Pulmonary artery endothelial cell (primary cell): ENCODE measurements around the gene SUFU. TPM values are rescaled to one million over a fixed set of nuclear protein-coding genes. Genes with fewer than 3 reads are reported as not detected.
"Not testable (repeated sequence)": the region's sequence is repeated elsewhere in the genome, so short reads cannot be mapped to it uniquely, and the experiment has no call there.

Experiments used
- DNase-seq: peaks from one replicate; pipeline ENCODE4 v3.0.0-alpha.2; 2011; ENCODE audit warnings: low read depth, low spot score
- total RNA-seq: library from RNA; depleted of rRNA; stranded (reverse); fragments of >200 nt; gene quantifications from 2 replicates; pipeline ENCODE4 v1.2.3, GENCODE V29; 2014

Gene SUFU
- total RNA-seq, 1 donor from 2014 or later, result 2.8 TPM

DNA sequence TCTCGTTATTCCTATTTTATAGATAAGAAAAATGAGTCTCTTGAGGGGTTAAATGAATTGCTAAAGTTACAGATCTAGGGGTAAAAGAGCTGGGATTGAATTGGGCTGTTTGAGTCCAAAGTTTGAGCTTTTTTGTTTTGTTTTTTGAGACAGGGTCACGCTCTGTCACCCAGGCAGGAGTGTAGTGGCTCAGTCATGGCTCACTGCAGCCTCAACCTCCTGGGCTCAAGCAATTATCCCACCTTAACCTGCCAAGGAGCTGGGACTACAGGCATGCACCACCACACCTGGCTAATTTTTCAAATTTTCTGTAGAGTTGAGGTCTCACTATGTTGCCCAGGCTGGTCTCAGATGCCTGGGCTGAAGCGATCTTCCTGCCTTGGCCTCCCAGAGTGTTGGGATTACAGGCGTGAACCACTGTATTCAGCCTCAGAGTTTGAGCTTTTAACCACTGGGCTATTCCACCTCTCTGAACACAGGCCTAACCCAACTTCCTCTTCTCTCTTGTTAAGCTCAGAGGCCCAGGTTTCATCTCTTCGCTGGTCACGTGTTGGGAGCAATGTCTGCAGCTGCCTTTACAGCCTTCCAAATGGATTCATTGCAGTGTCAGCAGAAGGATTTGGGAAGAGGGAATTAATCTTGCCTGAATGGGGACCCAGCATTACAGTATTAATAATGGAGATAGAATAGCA lies 8.0 kb downstream of the SUFU start:
- no peak for DNase-seq

DNA sequence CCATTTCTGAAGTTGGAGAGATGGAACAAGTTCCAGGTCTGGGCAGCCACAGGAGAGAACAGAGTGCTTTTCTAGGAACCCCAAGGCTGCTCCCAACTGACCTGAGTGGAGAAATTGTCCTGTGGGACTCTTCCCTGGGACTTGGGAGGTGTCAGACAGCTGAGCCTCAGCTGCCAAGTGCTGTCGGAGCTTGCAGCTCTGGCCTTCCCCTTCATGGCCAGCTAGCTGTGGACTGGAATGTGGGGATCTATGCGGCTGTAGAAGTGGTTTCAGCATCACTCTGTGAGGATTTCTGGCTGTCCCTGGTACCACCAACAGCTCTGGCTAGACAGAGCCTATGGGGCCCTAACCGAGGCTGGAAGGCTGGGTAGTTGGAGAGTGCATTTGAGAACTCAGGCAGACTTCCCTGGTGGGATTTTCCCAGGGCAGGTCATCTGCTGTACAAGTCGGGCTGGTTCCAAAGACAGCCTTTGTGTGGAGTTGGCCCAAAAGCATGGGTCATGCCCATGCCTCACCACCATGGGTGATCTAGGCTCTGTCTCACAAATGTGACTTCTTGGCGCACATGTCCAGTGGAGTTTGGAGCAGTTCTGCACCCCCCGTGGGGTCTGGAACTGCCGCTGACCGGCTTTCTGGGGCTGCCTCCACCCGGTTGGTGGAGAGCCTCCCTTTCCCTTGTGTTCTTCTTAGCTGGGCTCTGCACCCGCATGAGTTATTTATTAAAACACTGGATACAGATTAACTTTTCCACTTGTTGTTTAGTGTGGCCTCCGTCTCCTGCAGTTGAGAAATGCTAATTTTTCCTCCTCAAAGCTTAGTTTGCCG lies 10.9 kb downstream of the SUFU start:
- no peak for DNase-seq

DNA sequence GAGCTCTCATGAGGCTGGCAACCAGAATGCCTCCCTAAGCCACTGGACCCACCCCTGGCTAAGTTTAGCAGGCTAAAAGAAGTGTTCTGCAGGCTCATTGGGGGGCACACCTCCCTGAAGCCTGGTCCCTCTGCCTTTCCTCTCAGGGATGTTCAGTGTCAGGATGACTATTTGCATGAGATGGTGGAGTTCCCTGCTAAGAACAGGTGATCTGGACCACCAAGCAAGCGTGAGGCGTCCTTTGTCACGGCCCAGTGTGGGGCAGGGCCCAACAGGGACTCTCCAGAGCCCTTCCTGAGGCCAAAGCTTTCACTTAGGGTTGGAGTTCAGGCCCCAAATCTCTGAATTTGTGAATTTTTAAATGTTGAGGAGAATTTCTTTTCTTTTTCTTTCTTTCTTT lies 12.0 kb downstream of the SUFU start:
- no peak for DNase-seq

DNA sequence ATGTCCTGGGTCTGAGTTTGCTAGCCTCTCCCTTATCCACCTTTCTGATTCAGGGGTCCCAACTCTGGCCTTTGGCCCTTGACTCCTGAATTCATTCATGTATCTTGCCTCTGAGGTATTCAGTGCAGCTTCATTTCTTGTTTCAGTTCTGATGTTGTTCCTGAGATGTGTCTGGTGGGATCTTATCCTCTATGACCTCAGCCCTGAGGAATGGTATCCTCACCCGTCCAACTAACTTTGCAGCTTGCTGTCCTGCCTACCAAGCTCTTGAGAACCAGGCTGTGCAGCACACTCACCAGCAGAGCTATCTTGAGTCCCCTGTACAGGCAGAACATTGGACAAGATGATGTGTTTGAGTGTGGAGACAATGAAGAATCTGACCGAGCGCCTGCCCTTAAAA lies 13.8 kb downstream of the SUFU start:
- no peak for DNase-seq

DNA sequence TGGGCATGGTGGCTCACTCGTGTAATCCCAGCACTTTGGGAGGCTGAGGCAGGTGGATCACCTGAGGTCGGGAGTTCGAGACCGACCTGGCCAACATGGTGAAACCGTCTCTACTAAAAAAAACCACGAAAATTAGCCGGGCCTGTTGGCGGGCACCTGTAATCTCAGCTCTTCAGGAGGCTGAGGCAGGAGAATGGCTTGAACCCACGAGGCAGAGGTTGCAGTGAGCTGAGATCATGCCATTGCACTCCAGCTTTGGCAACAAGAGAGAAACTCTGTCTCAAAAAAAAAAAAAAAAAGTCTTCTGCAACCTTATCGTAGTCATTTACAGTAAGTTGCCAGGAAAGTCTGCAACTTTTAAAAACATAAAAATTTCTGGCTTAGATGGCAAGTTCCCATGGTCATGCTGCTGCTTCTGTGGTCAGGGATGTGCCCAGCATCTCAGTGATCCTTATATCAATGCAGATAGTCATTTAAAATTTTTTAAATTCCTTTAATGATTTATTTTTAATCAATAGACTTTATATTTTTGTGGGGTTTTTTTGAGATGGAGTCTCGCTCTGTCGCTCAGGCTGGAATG lies 15.6 kb downstream of the SUFU start:
- no peak for DNase-seq

DNA sequence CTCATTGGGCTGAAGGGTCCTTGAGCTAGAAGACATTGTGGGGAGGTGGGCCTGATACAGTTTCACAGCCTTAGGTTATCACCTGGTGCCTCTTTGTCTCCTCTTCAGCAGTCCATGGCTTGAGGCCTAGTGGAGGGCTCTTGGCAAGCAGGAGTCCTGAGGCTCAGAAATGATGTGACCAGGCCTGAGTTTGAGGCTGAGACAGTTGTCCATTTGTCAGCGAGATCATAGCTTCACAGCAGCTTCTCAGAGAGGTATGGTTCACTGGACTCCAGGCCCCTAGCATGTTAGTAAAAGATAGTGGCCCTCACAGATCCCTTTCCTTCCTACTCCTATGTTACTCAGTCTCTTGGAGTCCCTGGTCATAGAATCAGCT lies 19.1 kb downstream of the SUFU start:
- no peak for DNase-seq

DNA sequence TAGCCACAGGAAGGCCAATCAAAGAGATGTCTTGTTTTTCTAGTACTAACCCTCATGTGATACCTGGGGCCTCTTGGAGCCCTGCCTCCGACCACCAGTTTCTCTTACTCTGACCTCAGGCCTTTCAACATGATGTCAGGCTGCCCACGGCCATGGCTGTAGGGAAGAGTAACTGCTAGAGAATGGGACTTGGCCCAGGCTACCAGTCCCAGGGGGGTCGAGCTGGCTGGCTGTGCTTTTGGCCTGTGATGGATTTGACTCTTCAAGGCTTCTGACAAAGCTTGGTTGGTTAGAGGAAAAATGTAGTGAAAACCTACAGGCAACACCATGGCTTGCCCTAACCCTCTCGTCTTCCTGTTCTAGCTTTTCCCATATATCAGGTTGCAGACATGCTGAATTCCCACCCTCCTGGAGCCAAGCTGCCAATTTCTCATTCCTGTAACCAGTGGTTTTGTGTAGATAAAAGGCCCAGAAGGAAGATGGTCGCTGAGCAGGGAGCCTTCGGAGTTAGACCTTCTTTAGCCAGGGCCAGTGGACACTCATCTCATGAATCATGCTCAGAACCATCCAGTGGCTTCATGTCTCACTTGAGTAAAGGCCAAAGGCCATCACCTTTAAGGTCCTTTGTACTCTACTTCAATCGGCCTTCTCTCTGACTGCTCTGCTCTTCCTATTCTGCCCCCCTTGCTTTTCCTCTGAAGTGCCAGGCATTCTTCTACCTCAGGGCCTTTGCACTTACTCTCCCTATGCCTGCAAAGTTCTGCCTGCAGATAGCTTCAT lies 19.7 kb downstream of the SUFU start:
- DNase-seq, result no peak

DNA sequence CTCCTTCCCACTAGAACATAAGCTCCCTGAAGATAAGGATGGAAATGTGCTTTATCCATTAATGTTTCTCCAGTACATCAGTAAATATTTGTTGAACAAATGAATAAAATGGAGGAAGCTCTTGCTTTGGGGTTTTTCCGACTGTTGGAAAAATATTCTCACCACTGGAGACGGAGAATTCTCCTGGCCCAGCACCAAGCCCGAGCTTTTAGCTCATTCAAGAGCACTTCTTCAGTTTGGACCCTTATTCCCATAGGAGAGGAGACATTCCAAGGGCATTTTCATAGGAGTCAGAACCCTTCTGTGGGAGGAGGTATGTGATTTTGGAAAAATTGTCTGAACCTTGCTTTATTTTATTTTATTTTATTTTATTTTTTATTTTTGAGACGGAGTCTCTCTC lies 21.0 kb downstream of the SUFU start:
- DNase-seq, result no peak

DNA sequence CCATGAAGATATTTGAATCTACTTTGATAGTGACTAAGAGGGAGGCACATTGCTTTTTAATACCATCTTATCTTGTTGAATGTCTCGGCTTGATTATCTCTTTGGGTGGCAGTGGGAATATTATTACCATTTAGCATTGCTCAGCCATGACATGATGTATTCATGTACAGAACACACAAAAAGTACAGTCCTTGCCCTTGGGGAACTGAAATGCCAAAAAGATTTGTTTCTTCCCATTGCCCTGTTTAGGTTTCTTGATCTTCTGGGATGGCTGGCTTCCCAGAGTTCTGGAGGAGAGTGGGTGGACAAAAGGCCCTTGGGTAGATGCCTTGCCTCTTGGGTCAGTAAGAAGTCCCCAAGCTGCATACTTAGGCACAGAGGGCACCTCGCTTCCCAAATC lies 23.8 kb downstream of the SUFU start:
- no peak for DNase-seq

DNA sequence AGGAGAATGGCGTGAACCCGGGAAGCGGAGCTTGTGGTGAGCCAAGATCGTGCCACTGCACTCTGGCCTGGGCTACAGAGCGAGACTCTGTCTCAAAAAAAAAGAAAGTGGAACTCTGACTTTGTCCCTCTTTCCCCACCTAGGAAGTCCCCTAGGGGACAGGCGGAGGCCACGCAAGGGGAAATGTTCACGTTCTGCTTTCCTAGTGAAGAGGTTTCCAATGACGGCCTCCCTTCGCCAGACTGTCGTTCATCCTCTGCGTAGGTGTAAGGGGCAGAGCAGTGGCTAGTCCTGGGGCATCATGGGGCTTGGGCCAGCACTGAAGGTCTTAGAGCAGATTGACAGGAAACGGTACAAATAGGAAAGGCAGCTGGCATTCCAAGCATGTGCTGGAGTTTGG lies 30.6 kb downstream of the SUFU start:
- DNase-seq, result no peak

DNA sequence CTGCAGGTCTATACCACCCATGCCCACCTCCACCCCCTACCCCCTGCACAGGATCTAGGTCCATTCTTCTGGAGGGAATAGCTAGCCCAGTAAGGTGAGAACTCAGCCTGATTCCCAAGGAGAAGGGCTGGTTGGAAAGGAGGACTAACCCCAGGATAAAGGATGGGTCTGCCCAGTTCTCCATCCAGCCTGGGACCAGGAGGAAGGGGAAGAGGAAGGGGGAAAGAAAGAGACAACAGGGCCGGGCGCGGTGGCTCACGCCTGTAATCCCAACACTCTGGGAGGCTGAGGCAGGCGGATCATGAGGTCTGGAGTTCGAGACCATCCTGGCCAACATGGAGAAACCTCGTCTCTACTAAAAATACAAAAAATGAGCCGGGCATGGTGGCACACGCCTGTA lies 31.2 kb downstream of the SUFU start:
- DNase-seq, result not testable (repeated sequence)

DNA sequence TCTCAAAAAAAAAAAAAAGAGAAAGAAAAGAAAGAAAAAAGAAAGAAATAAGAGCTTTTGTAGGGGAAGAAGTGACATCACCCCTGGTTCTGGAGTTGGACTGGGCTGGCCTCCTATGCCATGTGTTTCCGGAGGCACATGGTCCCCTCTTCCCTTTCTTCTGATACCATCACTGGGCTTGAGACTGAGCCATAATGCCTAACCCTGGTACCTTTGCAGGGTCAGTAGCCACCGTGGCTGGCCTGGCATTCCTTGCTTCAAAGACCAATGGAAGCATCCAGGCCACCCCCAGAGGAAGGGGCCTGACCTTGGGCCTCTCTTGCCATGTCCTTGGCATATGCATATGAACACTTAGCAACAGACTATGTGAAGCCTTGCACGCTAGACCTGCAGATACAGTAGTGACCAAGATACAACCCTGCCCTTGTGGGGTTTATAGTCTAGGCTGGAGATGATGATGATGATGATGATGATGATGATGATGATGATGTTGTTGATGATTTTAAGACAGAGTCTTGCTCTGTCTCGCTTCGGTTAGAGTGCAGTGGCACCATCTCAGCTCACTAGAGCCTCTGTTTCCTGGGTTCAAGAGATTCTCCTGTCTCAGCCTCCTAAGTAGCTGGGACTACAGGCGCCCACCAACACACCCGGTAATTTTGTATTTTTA lies 31.8 kb downstream of the SUFU start:
- no peak for DNase-seq

DNA sequence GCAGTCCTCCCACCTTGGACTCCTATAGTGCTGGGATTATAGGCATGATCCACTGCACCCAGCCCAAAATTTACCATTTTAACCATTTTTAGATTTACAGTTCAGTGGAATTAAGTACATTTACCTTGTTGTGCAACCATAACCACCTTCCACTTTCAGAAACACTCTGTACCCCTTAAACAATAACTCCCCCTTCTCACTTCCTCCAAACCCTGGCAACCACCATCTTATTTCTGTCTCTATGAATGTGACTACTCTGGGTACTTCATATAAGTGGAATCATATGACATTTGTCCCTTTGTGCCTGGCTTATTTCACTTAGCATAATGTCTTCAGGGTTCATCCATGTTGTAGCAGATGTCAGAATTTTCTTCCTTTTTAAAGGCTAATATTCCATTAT lies 33.6 kb downstream of the SUFU start:
- no peak for DNase-seq

DNA sequence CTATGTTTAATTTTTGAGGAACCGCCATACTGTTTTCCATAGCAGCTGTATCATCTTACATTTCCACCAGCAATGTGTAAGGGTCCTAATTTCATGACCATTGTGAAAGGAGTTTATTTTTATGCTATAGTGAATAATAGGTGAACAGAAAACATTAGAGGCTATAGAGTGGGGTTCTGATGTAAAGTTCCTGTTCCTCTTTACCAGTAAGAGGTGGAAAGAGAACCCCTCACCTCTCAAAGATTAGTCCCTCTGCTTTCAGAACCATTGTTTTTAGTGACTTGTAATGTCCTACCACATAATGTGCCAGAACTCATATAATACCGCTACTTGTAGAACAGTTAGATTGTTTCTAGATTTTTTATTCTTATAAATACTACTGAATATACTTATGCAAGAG lies 34.2 kb downstream of the SUFU start:
- no peak for DNase-seq

DNA sequence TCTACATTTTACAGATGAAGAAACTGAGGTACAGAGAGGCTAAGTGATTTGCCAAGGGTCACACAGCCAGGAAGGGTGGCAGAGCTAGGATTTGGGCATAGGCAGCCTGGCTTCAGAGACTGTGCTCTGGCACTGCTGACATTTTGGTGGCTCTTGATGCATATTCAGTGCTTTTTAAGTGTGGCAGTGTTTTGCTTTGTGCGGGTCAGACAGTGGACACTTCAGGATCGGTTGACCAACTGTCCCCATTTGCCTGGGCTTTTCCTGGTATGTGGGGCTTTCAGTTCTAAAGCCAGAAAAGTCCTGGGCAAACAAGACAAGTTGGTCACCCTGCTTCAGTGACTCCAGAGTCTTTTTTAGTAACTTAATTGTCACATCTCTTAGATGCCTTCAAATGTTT lies 35.0 kb downstream of the SUFU start:
- DNase-seq, result no peak

DNA sequence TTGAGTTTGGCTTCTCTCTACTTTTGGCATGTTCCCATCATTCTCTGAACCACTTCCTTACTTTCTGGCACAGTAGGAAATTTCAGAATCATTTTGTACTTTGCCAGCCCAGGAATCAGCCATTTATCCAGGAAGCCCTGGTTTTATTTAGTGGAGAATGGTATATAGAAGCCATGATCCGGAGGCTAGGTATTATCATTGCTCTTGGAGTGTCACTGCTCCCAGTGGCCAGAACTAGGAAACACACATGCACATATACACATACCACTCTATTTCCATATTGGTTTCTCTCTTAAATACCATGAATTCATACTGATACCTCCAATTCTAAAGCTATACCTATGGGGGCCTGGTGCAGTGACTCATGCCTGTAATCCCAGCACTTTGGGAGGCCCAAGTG lies 36.3 kb downstream of the SUFU start:
- no peak for DNase-seq

DNA sequence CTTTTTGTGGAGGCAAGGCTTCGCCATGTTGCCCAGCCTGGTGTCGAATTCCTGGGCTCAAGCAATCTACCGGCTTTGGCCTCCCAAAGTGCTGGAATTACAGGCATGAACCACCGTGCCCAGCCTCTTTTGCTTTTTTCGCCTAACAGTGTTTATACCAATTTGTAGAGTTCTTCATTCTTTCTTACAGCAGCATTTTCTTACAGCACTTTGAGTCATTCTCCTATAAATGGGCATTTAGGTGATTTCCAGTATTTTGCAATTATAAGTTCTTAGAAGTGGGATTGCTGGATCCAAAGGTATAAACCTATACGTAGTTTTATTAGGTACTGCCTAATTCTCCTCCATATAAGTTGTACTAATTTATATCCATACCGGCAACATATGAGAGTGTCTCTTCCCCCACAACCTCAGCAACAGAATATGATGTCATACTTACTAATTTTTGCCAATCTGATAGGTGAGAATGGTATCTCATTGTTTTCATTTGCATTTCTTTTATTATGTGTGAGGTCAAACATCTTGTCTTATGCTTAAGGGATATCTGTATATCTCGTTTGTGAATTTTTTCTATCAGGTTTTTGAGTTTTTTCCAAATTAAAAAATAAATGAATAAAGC lies 39.1 kb downstream of the SUFU start:
- DNase-seq, result no peak

DNA sequence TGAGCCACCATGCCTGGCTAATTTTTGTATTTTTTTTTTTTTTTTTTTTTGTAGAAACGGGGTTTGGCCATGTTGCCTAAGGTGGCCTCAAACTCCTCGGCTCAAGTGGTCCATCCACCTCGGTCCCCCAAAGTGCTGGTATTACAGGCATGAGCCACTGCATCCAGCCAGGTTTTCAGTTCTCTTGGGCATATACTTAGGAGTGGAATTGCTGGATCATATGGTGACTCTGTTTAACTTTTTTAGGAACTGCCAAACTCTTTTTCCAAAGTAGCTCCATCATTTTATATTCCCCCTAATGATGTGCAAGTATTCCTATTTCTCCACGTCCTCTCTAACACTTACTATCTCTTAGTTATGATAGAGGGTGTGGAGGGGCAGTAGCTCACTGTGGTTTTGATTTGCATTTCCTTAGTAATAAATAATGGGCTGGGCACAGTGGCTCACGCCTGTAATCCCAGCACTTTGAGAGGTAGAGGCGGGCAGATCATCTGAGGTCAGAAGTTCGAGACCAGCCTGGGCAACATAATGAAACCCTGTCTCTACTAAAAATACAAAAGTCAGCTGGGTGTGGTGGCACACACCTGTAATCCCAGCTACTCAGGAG lies 41.6 kb downstream of the SUFU start:
- no peak for DNase-seq

DNA sequence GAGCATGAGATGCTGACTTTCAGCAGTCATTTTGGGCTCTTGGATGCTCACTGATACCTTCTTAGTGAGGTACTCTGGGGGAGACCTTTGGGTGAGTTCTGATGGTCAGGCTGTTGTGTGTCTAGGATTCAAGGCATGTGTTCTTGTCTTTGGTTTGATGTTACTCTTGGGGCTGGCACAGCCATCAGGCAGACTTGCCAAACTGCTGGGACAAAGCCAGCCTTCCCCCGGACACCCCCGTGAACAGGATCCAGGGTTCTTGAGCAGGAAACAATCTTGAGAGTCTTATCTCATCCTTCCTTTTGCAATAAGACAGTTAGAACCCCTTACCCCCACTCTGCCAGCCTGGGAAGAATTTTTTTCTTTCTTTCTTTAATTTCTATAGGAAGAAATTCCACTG lies 42.2 kb downstream of the SUFU start:
- DNase-seq, result no peak

DNA sequence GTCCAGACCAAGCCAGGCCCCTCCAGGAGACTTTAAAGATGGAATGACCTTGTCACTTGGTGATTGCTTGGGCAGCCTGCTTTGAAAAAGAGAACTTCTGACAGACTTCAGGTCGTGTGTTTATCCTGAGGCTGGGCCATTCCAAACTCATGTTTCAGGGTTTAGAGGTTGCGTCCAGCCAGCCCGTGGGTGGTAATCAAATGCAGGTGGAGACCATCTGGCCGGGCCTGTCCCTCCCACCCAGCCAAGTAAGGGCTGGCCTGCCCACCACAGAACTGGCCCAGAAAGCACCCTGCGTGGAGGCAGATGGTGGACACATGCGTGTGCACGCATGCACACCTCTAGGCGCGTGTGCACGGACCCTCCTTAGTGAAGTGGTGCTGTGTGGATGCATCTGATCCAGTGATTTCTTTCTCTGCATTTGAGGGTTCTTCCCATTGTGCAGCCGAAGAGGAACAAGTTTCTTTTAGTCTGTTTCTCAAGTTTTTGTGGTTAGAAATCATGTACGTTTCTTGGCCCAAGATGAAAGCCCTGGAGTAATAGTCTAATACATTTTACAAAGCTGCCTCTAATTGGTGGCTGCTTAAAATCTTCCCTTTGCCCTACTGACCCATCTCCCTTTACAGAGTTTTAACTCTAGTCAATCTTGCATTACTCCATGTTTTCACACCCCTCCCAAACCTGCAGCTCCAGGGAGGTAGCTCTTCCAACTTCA lies 43.0 kb downstream of the SUFU start:
- DNase-seq, result no peak
